Measurements from ENCODE around the gene DNAH1.

GRCh38 chr3:52295671-52296208 lies 20.4 kb upstream of the DNAH1 start:
- no peak for TF ChIP-seq POLR2A (IDR thresholded peaks at IDR 0.05)
- no peak for TF ChIP-seq CTCF (IDR thresholded peaks at IDR 0.05 in 4 of 5, conservative IDR thresholded peaks at IDR 0.05 in 1 of 5)
